Measurements from ENCODE around the gene PLPP6. TPM values are rescaled to one million over a fixed set of nuclear protein-coding genes. Genes with fewer than 3 reads are reported as not detected.

The PLPP6 gene
- total and polyA plus RNA-seq, 2 donors (not counting 3 experiments of a cell fraction or from before 2014, with no cell fraction given), result 6.3 to 6.4 TPM

DNA sequence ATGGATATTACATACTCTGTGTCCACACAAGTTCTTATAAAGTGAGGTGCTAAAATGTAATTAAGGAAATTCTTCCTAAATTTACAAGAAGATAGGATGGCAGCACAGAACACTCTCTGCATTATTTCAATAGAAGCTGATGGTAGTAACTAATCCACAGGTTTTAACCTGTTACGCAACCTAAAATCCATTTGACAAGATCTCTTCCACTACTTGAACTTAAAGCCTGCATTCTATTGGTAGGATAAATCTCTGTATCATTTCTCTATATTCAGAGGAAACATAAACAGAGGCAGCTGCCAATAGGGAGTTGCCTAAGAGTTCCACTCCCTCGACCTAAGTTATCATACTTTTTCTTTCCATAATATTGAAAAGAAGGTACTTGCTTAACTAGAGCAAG is 38.8 kb downstream of the PLPP6 start:
- POLR2A ChIA-PET, result no interaction called here

DNA sequence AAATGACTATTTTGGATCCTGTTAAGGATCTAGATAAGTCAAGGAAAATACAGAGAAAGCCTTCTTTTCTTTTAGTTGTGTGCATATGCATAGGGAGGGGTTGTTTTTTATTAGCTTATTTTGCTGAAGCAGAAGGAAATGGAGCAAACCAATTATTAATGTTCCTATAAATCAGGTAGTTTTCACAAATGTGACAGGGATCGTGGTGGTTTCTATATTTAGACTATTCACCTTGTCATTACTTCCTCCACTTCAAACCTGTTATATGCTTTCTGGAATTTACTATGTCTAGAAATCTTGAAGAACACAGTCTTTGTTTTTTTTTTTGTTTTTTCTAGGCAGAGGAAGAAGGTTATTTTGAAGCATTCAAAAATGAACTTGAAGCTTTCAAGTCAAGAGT is 39.4 kb downstream of the PLPP6 start:
- no peaks in the 10 kb centered on the region for H3K4me1 ChIP-seq (ENCODE audit: control insufficient read depth, extremely low read depth, insufficient read depth, low read length)
- H3K27me3 ChIP-seq (ENCODE audit: control insufficient read depth in 2 of 2, insufficient read depth in 2 of 2, low read length in 2 of 2), result no peaks in the 10 kb centered on the region
- no peaks in the 10 kb centered on the region for H3K9me1 ChIP-seq (replicated peaks; ENCODE audit: control insufficient read depth, extremely low read depth, insufficient read depth, low read length)
- FAIRE-seq (no peak), DNase-seq (ENCODE audit: low read depth, low spot score) (no peak)
- H3K9me3 ChIP-seq (replicated peaks; ENCODE audit: control insufficient read depth, insufficient read depth, low read length), result no peaks in the 10 kb centered on the region
- dilution Hi-C loops (cut with MboI; ENCODE audit: extremely low pct_ligation_motif_present, low sequenced_read_pairs) (no loop called here), intact Hi-C loops (cut with micrococcal nuclease) (no loop called here)
- H4K20me1 ChIP-seq (replicated peaks; ENCODE audit: control insufficient read depth, extremely low read depth, insufficient read depth, low read length), result no peaks in the 10 kb centered on the region
- H3K9ac ChIP-seq (replicated peaks; ENCODE audit: extremely low read depth, insufficient read depth, low read length), result no peak overlapping the region
- ChIA-PET CTCF (interaction anchor here (1.4 to 1.7 kb wide), 2 partner anchors 12 to 319 kb away, joined by 4 read pairs; no protein-coding TSS in a partner anchor), POLR2A (no interaction called here)
- peaks cover 0 to 8% of the 10 kb centered on the region in 2 experiments for H3K36me3 ChIP-seq (ENCODE audit: control insufficient read depth in 2 of 2, extremely low read depth in 1 of 2, insufficient read depth in 2 of 2, low read length in 2 of 2)
- TF ChIP-seq POLR2A (IDR thresholded peaks at IDR 0.05; ENCODE audit: low read depth, low read length), result no peak
- TF ChIP-seq JUN (IDR thresholded peaks at IDR 0.05; ENCODE audit: borderline replicate concordance, insufficient read depth, insufficient read length, low read depth), result no peak
- no peak for TF ChIP-seq GATA2 (IDR thresholded peaks at IDR 0.05; ENCODE audit: insufficient read depth, insufficient read length, low read depth, low read length)
- TF ChIP-seq MYC (IDR thresholded peaks at IDR 0.05; ENCODE audit: low read depth, low read length), result no peak
- no peak for TF ChIP-seq POLR2AphosphoS5 (IDR thresholded peaks at IDR 0.05; ENCODE audit: insufficient read depth, low read depth, low read length)
- TF ChIP-seq EZH2 (IDR thresholded peaks at IDR 0.05; ENCODE audit: borderline replicate concordance, low read depth, low read length, severe bottlenecking), result no peak
- TF ChIP-seq FOS (IDR thresholded peaks at IDR 0.05; ENCODE audit: borderline replicate concordance, insufficient read depth, low read length), result no peak
- TF ChIP-seq, protein P1, sequence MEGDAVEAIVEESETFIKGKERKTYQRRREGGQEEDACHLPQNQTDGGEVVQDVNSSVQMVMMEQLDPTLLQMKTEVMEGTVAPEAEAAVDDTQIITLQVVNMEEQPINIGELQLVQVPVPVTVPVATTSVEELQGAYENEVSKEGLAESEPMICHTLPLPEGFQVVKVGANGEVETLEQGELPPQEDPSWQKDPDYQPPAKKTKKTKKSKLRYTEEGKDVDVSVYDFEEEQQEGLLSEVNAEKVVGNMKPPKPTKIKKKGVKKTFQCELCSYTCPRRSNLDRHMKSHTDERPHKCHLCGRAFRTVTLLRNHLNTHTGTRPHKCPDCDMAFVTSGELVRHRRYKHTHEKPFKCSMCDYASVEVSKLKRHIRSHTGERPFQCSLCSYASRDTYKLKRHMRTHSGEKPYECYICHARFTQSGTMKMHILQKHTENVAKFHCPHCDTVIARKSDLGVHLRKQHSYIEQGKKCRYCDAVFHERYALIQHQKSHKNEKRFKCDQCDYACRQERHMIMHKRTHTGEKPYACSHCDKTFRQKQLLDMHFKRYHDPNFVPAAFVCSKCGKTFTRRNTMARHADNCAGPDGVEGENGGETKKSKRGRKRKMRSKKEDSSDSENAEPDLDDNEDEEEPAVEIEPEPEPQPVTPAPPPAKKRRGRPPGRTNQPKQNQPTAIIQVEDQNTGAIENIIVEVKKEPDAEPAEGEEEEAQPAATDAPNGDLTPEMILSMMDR (IDR thresholded peaks at IDR 0.05; ENCODE audit: extremely low read depth in 1 of 2, insufficient read depth in 1 of 2, low read depth in 1 of 2, low read length in 2 of 2), result no peak
- TF ChIP-seq, protein P2, sequence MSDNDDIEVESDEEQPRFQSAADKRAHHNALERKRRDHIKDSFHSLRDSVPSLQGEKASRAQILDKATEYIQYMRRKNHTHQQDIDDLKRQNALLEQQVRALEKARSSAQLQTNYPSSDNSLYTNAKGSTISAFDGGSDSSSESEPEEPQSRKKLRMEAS (IDR thresholded peaks at IDR 0.05; ENCODE audit: insufficient read depth, insufficient read length), result no peak
- no peak overlapping the region for H2AFZ ChIP-seq (ENCODE audit: low read depth, low read length)
- no peak overlapping the region for H3K4me2 ChIP-seq (ENCODE audit: insufficient read depth, low read length)
- no TSS peak for BruUV-seq (replicated peaks)
- no peaks in the 10 kb centered on the region for H3K79me2 ChIP-seq (ENCODE audit: control insufficient read depth, insufficient read depth, low read length)
- no peak overlapping the region for H3K4me3 ChIP-seq (replicated peaks in 1 of 3; ENCODE audit: insufficient read depth in 1 of 3, low read depth in 1 of 3, low read length in 3 of 3)
- H3K27ac ChIP-seq (ENCODE audit: insufficient read depth, low read depth, low read length), result no peak overlapping the region

More for the DNA sequence above, 38.8 kb downstream of the PLPP6 start:
- intact Hi-C loops (cut with micrococcal nuclease), result no loop called here
- no peaks in the 10 kb centered on the region for H3K79me2 ChIP-seq (ENCODE audit: control insufficient read depth, insufficient read depth, low read length)
- H3K9ac ChIP-seq (replicated peaks; ENCODE audit: extremely low read depth, insufficient read depth, low read length), result no peak overlapping the region
- no peaks in the 10 kb centered on the region for H3K27me3 ChIP-seq (ENCODE audit: control insufficient read depth in 2 of 2, insufficient read depth in 2 of 2, low read length in 2 of 2)
- no peaks in the 10 kb centered on the region for H3K4me1 ChIP-seq (ENCODE audit: control insufficient read depth, extremely low read depth, insufficient read depth, low read length)
- no peak for DNase-seq (ENCODE audit: low read depth, low spot score)
- no peak for FAIRE-seq
- peaks cover 0 to 8% of the 10 kb centered on the region in 2 experiments for H3K36me3 ChIP-seq (ENCODE audit: control insufficient read depth in 2 of 2, extremely low read depth in 1 of 2, insufficient read depth in 2 of 2, low read length in 2 of 2)
- CTCF ChIA-PET, result interaction anchor here (1.4 to 1.7 kb wide), 2 partner anchors 12 to 318 kb away, joined by 4 read pairs; no protein-coding TSS in a partner anchor
- dilution Hi-C loops (cut with MboI; ENCODE audit: extremely low pct_ligation_motif_present, low sequenced_read_pairs), result no loop called here
- BruUV-seq (replicated peaks), result no TSS peak
- H3K4me2 ChIP-seq (ENCODE audit: insufficient read depth, low read length), result no peak overlapping the region
- H4K20me1 ChIP-seq (replicated peaks; ENCODE audit: control insufficient read depth, extremely low read depth, insufficient read depth, low read length), result no peaks in the 10 kb centered on the region
- no peak overlapping the region for H3K4me3 ChIP-seq (replicated peaks in 1 of 3; ENCODE audit: insufficient read depth in 1 of 3, low read depth in 1 of 3, low read length in 3 of 3)
- no peak overlapping the region for H3K27ac ChIP-seq (ENCODE audit: insufficient read depth, low read depth, low read length)
- no peaks in the 10 kb centered on the region for H3K9me1 ChIP-seq (replicated peaks; ENCODE audit: control insufficient read depth, extremely low read depth, insufficient read depth, low read length)
- H3K9me3 ChIP-seq (replicated peaks; ENCODE audit: control insufficient read depth, insufficient read depth, low read length), result no peaks in the 10 kb centered on the region
- no peak overlapping the region for H2AFZ ChIP-seq (ENCODE audit: low read depth, low read length)
- TF ChIP-seq FOS (IDR thresholded peaks at IDR 0.05; ENCODE audit: borderline replicate concordance, insufficient read depth, low read length), result no peak
